ES-I3 (cell line): Measurements from ENCODE around the gene TBC1D23.
"Not testable (repeated sequence)": the region's sequence is repeated elsewhere in the genome, so short reads cannot be mapped to it uniquely, and the experiment has no call there.

Source experiments
- H3K36me3 ChIP-seq: 2 replicates; pipeline ENCODE4 v1.6.1; 2013; ENCODE audit warnings: mild to moderate bottlenecking, low read length, control low read depth, moderate library complexity; ENCODE audit not compliant: insufficient read depth
- H3K4me1 ChIP-seq: 2 replicates; pipeline ENCODE4 v1.6.1; 2013; ENCODE audit warnings: mild to moderate bottlenecking, control low read depth, low read length; ENCODE audit not compliant: insufficient read depth
- H3K9ac ChIP-seq: 2 replicates; pipeline ENCODE4 v1.6.1; 2013; ENCODE audit warnings: low read depth, mild to moderate bottlenecking, low read length, moderate library complexity
- H3K9me3 ChIP-seq: 2 replicates; pipeline ENCODE4 v1.6.1; 2013; ENCODE audit warnings: mild to moderate bottlenecking, low read length, moderate library complexity; ENCODE audit not compliant: control insufficient read depth, insufficient read depth

The TBC1D23 gene

DNA sequence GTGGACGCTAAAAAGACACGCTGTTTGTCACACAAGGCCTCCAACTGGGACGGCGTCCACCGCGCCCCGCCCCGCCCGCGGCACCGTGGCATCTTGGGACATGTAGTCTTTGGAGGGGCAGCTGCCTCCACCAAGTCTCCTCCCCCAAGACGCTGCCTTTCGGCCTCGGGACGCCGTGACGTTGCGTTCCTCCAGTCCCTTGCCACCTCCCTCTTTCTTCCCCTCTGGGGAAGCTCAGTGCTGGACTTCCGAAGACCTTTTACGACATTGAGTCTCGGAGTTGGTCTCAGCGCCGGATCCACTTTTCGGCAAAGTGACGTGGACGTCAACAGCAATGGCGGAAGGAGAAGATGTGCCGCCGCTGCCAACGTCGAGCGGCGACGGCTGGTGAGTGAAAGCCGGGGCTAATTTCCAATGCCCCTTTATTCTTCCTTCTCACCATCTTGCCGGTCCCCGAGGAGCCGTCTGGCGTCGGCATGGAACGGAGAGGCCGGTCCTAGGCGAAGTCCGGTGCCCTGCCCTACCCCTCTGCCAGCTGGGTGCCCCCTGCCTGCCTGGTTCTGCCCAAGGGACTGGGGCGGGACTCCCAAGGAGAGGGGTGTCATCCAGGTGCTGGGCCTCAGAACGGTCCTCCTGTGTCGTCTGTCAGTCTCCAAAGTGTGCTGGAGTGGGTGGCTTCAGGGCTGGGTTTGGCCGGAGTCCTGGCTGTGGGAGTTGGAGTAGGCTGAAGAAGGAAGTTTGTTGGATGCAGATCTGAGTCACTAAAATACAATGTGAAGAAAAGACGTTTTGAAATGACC lies at the start of gene TBC1D23:
Gene TBC1D23, plus strand, starts transcription at position 308 of the 800 bp plus-strand sequence. Its CDS starts 27 bp downstream, at position 335.
- no peaks in the 10 kb centered on the region for H3K36me3 ChIP-seq
- H3K9ac ChIP-seq: peak within 1 kb of the TSS; percentile 88
- H3K4me1 ChIP-seq: peaks cover 18% of the 10 kb centered on the region
- H3K9me3 ChIP-seq: no peaks in the 10 kb centered on the region

DNA sequence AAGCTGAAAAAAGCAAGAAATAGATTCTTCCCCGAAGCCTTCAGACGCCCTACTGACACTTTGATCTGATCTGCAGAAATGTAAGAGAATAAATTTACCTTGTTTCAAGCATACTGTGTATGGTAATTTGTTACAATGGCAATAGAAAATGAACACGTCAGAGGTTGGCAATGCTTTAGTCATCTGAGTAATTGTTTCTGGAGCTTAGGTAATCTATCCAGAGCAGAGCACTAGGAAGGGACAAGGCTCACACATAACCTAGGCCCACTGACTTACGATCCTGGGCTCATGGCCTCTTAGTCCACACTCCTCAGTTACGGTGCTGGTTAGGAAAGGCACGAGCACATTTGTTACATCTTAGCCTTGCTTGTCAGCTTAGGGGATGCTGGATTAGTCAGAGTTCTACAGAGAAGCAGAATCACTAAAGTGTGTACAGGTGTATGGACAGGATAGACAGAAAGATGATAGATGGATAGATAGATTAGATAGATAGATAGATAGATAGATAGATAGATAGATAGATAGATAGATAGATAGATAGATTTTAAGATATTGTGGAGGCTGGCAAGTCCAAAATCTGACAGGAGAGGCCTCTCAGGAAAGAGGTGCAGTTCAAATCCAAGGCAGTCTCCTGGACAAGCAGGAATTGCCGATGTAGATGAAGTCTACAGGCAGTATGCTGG lies 46.8 kb upstream of the TBC1D23 start:
- Histone ChIP-seq H3K9me3 (no peaks in the 10 kb centered on the region; the same call in 1 of the 2 replicates), H3K9ac (no peak overlapping the region), H3K4me1 (peaks cover 23% of the 10 kb centered on the region), H3K36me3 (no peaks in the 10 kb centered on the region)

DNA sequence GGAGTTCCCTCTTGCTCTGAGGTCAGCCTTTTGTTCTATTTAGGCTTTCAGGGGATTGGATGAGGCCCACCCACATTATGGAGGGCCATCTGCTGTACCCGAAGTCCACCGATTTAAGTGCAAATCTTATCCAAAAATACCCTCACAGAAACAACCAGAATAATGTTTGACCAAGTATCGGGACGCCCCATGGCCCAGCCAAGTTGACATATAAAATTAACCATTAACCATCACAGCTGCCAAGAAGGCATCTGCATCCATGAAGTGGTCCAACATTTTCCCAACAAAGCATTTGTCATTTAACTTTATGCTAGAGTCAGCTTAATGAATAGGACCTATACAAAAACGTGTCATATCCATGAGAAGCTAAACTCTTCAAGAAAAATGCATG lies 46.2 kb upstream of the TBC1D23 start:
- Histone ChIP-seq H3K36me3 (no peaks in the 10 kb centered on the region), H3K4me1 (peaks cover 18% of the 10 kb centered on the region), H3K9me3 (peaks cover 4% of the 10 kb centered on the region), H3K9ac (no peak overlapping the region)

DNA sequence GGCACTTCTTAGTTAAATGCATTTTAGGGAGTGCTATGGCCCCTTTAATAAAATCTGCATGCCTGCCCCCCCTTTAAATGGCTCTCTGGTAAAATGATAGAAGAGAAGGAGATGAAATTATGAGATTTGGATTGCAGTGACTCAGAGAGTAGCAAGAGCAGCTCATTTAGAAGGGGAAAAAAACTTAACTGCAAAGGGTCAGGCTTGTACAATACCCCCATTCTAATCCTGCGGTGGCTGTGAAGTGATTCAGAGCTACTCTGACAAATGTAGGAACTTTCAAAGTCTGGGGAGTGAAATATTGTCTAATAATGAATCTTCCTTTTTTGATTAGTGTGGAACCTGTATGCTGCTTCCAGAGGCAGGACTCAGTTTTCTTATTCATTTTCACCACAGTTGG lies 44.1 kb upstream of the TBC1D23 start:
- Histone ChIP-seq H3K9me3 (peaks cover 5% of the 10 kb centered on the region), H3K36me3 (no peaks in the 10 kb centered on the region), H3K9ac (no peak overlapping the region), H3K4me1 (peaks cover 2% of the 10 kb centered on the region; the same call in 1 of the 2 replicates)

DNA sequence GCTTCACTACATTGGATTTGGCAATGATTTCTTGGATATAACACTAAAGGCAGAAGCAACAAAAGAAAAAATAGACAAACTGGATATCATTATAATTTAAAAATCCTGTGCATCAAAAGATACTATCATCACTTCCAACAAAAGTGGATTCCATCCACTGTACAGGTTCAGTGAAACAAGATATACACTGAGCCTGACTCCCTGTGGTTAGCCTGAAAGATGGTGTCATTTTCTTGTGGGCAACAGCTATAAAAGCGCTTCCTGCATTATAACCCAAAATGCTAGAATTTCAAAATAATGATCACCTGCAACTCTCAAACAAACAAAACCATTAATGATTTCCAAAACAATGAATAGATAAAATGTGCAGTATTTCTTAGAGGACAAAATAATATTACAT lies 39.6 kb upstream of the TBC1D23 start:
- H3K4me1 ChIP-seq: no peaks in the 10 kb centered on the region
- no peaks in the 10 kb centered on the region for H3K36me3 ChIP-seq
- H3K9me3 ChIP-seq: peaks cover 5% of the 10 kb centered on the region
- H3K9ac ChIP-seq: no peak overlapping the region

DNA sequence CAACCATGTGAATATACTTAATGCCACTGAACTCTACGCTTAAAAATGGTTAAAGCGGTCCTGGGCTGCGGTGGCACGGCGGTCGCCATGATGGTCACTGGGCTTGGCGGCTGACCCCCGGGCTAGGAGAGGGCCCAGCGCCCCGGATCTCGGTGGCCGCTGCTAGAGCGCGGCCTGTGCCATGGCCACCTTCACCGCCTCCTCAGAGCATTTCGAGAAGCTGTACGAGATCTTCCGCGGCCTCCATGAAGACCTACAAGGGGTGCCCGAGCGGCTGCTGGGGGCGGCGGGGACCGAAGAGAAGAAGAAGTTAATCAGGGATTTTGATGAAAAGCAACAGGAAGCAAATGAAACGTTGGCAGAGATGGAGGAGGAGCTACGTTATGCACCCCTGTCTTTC lies 35.6 kb upstream of the TBC1D23 start:
- no peaks in the 10 kb centered on the region for H3K36me3 ChIP-seq
- no peaks in the 10 kb centered on the region for H3K4me1 ChIP-seq
- peaks cover 2% of the 10 kb centered on the region; the same call in 1 of the 2 replicates for H3K9me3 ChIP-seq
- H3K9ac ChIP-seq: no peak overlapping the region

DNA sequence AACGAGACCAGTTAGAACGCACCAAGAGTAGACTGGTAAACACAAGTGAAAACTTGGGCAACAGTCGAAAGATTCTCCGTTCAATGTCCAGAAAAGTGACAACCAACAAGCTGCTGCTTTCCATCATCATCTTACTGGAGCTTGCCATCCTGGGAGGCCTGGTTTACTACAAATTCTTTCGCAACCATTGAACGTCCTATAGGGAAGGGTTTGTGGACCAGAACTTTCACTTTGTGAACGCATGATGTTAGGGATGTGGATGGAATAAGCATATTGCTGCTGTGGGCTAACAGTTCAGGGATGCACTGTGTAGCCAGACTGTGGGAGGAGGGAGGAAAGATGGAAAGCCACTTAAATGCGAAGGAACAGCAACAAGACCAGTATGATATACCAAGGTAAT lies 34.9 kb upstream of the TBC1D23 start:
- Histone ChIP-seq H3K9ac (no peak overlapping the region), H3K4me1 (no peaks in the 10 kb centered on the region), H3K9me3 (peaks cover 2% of the 10 kb centered on the region; the same call in 1 of the 2 replicates), H3K36me3 (no peaks in the 10 kb centered on the region)

DNA sequence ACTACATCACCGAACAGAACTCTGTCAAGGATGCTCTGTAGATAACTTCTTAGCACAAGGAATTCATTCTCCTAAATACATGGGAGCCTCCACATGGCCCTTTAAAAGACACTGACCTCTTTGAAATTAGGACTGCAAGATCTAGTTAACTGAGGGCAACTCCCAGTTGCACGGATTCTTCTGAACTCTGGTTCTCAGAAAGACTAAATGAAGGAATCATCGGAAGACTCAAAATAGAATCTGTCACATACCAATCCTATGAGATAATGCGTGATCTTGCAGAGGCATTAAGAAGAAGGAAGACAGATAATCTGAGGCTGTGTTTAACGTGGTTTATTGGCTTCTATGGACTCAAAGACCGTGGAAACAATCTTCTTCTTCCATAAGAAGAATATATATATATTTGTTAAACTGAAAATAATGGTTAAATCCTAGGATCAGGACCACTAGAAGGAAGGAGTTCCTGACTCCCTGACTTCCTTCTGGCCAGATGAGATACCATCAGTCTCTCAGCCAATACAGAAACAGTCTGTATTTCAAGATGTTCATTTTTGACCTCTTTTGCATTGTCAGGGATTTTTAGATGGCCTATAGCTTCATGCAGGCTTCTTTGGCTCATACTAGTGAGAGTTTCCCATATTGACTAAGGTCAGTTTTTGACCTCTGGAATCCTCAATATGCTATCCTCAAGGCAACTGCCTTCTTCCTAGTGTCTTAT lies 33.9 kb upstream of the TBC1D23 start:
- no peak overlapping the region for H3K9ac ChIP-seq
- H3K9me3 ChIP-seq: peaks cover 2% of the 10 kb centered on the region; the same call in 1 of the 2 replicates
- no peaks in the 10 kb centered on the region for H3K4me1 ChIP-seq
- H3K36me3 ChIP-seq: no peaks in the 10 kb centered on the region

DNA sequence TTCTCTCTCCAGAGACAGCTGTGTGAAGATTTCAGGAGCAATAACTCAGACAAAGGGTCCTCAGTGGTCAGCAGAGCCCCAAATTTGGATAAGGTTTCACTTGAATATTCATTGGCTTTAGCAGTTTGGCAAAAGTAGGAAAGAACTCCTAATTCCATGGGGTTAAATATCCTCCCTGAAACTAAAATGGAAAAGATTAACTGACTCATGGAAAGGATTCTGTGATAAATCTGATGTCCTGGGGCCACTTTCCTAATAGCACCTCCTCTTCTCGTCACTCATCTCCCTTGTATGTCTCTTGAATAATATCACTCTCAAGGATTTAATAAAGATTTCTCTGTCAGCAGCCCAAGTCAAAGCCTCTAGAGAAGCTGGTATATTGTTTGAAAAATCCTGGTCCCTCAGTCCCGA lies 33.3 kb upstream of the TBC1D23 start:
- no peak overlapping the region for H3K9ac ChIP-seq
- no peaks in the 10 kb centered on the region for H3K36me3 ChIP-seq
- peaks cover 2% of the 10 kb centered on the region; the same call in 1 of the 2 replicates for H3K9me3 ChIP-seq
- no peaks in the 10 kb centered on the region for H3K4me1 ChIP-seq

DNA sequence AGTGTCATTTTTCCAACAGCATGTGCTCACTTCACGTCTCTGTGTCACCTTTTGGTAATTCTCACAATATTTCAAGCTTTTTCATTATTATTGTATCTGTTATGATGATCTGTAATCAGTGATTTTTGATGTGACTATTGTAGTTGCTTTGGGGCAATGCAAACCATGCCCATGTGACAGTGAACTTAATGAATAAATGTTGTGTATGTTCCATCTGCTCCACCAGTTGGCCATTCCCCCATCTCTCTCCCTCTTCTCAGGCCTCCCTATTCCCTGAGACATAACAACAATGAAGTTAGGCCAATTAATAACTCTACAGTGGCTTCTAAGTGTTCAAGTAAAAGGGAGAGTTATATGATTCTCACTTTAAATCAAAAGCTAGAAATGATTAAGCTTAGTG lies 32.5 kb upstream of the TBC1D23 start:
- Histone ChIP-seq H3K9ac (no peak overlapping the region), H3K4me1 (peaks cover 5% of the 10 kb centered on the region; the same call in 1 of the 2 replicates), H3K36me3 (no peaks in the 10 kb centered on the region), H3K9me3 (peaks cover 2% of the 10 kb centered on the region; the same call in 1 of the 2 replicates)

DNA sequence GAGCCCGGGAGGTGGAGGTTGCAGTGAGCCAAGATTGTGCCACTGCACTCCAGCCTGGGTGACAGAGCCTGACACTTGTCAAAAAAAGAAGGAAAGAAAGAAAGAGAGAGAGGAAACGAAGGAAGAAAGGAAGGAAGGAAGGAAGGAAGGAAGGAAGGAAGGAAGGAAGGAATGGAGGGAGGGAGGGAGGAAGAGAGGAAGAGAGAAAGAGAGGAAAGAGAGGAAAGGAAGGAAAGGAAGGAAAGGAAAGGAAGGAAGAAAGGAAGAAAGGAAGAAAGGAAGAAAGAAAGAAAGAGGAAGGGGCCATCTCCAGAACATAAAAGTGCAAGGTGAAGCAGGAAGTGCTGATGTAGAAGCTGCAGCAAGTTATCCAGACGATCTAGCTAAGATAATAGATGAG lies 31.6 kb upstream of the TBC1D23 start:
- H3K9me3 ChIP-seq, H3K4me1 ChIP-seq, H3K36me3 ChIP-seq, H3K9ac ChIP-seq: not testable (repeated sequence)

DNA sequence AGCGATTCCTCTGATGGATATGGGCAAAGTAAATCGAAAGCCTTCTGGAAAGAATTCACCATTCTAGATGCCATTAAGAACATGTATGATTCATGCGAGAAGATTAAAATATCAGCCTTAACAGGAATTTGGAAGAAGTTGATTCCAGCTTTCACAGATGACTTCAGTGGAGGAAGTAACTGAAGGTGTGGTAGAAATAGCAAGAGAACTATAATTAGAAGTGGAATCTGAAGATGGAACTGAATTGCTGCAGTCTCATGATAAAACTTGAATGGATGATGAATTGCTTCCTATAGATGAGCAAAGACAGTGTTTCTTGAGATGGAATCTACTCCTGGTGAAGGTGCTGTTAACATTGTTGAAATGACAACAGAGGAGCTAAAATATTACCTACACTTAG lies 30.1 kb upstream of the TBC1D23 start:
- H3K9ac ChIP-seq: no peak overlapping the region
- peaks cover 9% of the 10 kb centered on the region; the same call in 1 of the 2 replicates for H3K4me1 ChIP-seq
- peaks cover 2% of the 10 kb centered on the region; the same call in 1 of the 2 replicates for H3K9me3 ChIP-seq
- no peaks in the 10 kb centered on the region for H3K36me3 ChIP-seq

DNA sequence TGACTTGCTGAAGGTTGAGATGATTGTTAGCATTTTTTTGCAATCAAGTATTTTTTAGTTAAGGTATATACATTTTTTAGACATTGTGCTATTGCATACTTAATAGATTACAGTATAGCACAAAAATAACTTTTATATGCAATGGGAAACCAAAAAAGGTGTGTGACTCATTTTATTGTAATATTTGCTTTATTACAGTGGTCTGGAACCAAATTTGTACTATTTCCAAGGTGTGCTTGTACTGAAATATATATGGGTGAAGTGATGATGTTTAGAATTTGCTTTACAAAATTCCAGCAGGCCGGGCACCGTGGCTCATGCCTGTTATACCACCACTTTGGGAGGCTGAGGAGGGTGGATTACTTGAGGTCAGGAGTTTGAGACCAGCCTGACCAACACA lies 29.1 kb upstream of the TBC1D23 start:
- peaks cover 9% of the 10 kb centered on the region; the same call in 1 of the 2 replicates for H3K4me1 ChIP-seq
- no peaks in the 10 kb centered on the region for H3K36me3 ChIP-seq
- H3K9me3 ChIP-seq: peaks cover 2% of the 10 kb centered on the region; the same call in 1 of the 2 replicates
- no peak overlapping the region for H3K9ac ChIP-seq

DNA sequence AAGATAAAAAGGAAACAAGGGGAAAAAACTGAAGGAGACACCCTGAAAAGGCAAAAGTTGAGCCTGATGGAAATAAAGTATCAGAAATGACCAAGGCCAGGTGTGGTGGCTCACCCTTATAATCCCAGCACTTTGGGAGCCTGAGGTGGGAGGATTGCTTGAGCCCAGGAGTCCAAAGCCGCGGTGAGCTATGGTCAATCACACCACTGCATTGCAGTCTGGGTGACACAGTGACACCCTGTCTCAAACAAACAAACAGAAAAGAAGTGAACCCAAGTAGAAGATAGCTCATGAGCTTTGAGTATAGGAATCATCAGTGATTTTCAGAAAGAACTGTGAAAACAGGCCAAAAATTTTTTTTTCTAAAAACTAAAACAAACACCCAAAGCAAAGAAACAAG lies 26.4 kb upstream of the TBC1D23 start:
- Histone ChIP-seq H3K36me3 (no peaks in the 10 kb centered on the region), H3K9ac (no peak overlapping the region), H3K9me3 (peaks cover 4% of the 10 kb centered on the region; the same call in 1 of the 2 replicates), H3K4me1 (peaks cover 9% of the 10 kb centered on the region; the same call in 1 of the 2 replicates)
